Measurements from ENCODE around the gene MGAT1.

MGAT1 gene

GRCh38 chr5:180810210-180810958 is 7.8 kb upstream of the MGAT1 start:
- peak; percentile 95 to 97 for DNase-seq (ENCODE audit: low read depth in 2 of 2)

GRCh38 chr5:180809403-180810209 is 7.0 kb upstream of the MGAT1 start:
- peak overlapping the region; percentile 72 to 82 for H3K4me3 ChIP-seq (replicated peaks in 1 of 2; ENCODE audit: low read depth in 2 of 2, low read length in 2 of 2)
- peak; percentile 94 for DNase-seq (ENCODE audit: low read depth in 2 of 2)
- no peak for TF ChIP-seq CTCF (IDR thresholded peaks at IDR 0.05; ENCODE audit: low read depth, low read length)

More at GRCh38 chr5:180810210-180810958, 7.8 kb upstream of the MGAT1 start:
- peak overlapping the region; percentile 72 to 82 for H3K4me3 ChIP-seq (replicated peaks in 1 of 2; ENCODE audit: low read depth in 2 of 2, low read length in 2 of 2)
- TF ChIP-seq CTCF (IDR thresholded peaks at IDR 0.05; ENCODE audit: low read depth, low read length) = no peak

GRCh38 chr5:180808461-180809000 is 5.9 kb upstream of the MGAT1 start:
- peak overlapping the region; percentile 4 to 54 for H3K4me3 ChIP-seq (replicated peaks in 1 of 2; ENCODE audit: low read depth in 2 of 2, low read length in 2 of 2)
- no peak for DNase-seq (ENCODE audit: low read depth in 2 of 2)
- TF ChIP-seq CTCF (IDR thresholded peaks at IDR 0.05; ENCODE audit: low read depth, low read length) = no peak

GRCh38 chr5:180807654-180808414 is 5.2 kb upstream of the MGAT1 start:
- H3K4me3 ChIP-seq (replicated peaks in 1 of 2; ENCODE audit: low read depth in 2 of 2, low read length in 2 of 2) = peak overlapping the region in 1 of 2 donors; percentile 19
- TF ChIP-seq CTCF (IDR thresholded peaks at IDR 0.05; ENCODE audit: low read depth, low read length) = no peak
- peak; percentile 37 to 77 for DNase-seq (ENCODE audit: low read depth in 2 of 2)

GRCh38 chr5:180807046-180807445 is 4.4 kb upstream of the MGAT1 start:
- DNase-seq (ENCODE audit: low read depth in 2 of 2) = no peak
- peak overlapping the region in 1 of 2 donors; percentile 6 for H3K4me3 ChIP-seq (replicated peaks in 1 of 2; ENCODE audit: low read depth in 2 of 2, low read length in 2 of 2)
- TF ChIP-seq CTCF (IDR thresholded peaks at IDR 0.05; ENCODE audit: low read depth, low read length) = no peak

- no peak for DNase-seq (ENCODE audit: low read depth in 2 of 2)
- H3K4me3 ChIP-seq (replicated peaks in 1 of 2; ENCODE audit: low read depth in 2 of 2, low read length in 2 of 2) = no peak overlapping the region
- no peak for TF ChIP-seq CTCF (IDR thresholded peaks at IDR 0.05; ENCODE audit: low read depth, low read length)
These were observed 3.9 kb upstream of the MGAT1 start for GRCh38 chr5:180806351-180807011.
